ENCODE data around the gene KSR1. TPM values are rescaled to one million over a fixed set of nuclear protein-coding genes. Genes with fewer than 3 reads are reported as not detected.
"Not testable (repeated sequence)": the region's sequence is repeated elsewhere in the genome, so short reads cannot be mapped to it uniquely, and the experiment has no call there.

The KSR1 gene
- total and polyA plus RNA-seq, 11 donors = 6.1 to 31.1 (median 7.5) TPM

- DNase-seq = no peak
- no peaks in the 10 kb centered on the region for H3K27me3 ChIP-seq
- TF ChIP-seq CTCF (IDR thresholded peaks at IDR 0.05) (no peak), POLR2A (IDR thresholded peaks at IDR 0.05) (no peak)
- no peaks in the 10 kb centered on the region for H3K9me3 ChIP-seq
- 87 to 98% (median 96%) methylated on average over 1 of the region's 1 CpG for WGBS, 4 donors
- no peak overlapping the region for H3K27ac ChIP-seq
- H3K36me3 ChIP-seq = peaks cover 0 to 2% (median 0%) of the 10 kb centered on the region in 9 donors
- H3K4me1 ChIP-seq = peaks cover 0 to 65% (median 17%) of the 10 kb centered on the region in 12 donors
- H3K4me3 ChIP-seq = no peak overlapping the region
- ATAC-seq = no peak
- intact Hi-C loops (cut with DNase I) = loop anchor here in 1 of 10 donors (10.0 kb wide), 1 partner anchor 50 kb away; no protein-coding TSS in a partner anchor
These were observed 8.2 kb downstream of the KSR1 start for GRCh38 chr17:27464431-27464830.

GRCh38 chr17:27465875-27466274 is 9.6 kb downstream of the KSR1 start:
- DNase-seq, H3K36me3 ChIP-seq, H3K27me3 ChIP-seq, H3K9me3 ChIP-seq, ATAC-seq, H3K4me3 ChIP-seq: not testable (repeated sequence)
- Histone ChIP-seq H3K4me1 (peaks cover 0 to 58% (median 17%) of the 10 kb centered on the region in 12 donors), H3K27ac (peak overlapping the region in 7 of 12 donors; percentile 8 to 72 (median 49))
- intact Hi-C loops (cut with DNase I) = loop anchor here in 2 of 10 donors (5.0 to 10.0 kb wide), 2 partner anchors 36 to 49 kb away; no protein-coding TSS in a partner anchor
- WGBS, 4 donors = 81 to 98% (median 84%) methylated on average over 2 of the region's 2 CpGs

- no peaks in the 10 kb centered on the region for H3K36me3 ChIP-seq
- peak overlapping the region in 2 of 12 donors; percentile 5 to 10 for H3K4me3 ChIP-seq
- WGBS, 4 donors = 49 to 65% (median 53%) methylated on average over 3 of the region's 3 CpGs
- ATAC-seq (peak in 1 of 4 donors; percentile 22), DNase-seq (no peak)
- H3K27me3 ChIP-seq = no peaks in the 10 kb centered on the region
- H3K4me1 ChIP-seq = peaks cover 0 to 58% (median 17%) of the 10 kb centered on the region in 12 donors
- intact Hi-C loops (cut with DNase I) = loop anchor here in 2 of 10 donors (5.0 to 10.0 kb wide), 2 partner anchors 36 to 48 kb away; no protein-coding TSS in a partner anchor
- no peak for TF ChIP-seq CTCF (IDR thresholded peaks at IDR 0.05)
- no peak for TF ChIP-seq POLR2A (IDR thresholded peaks at IDR 0.05)
- H3K9me3 ChIP-seq = no peaks in the 10 kb centered on the region
- peak overlapping the region in 9 of 12 donors; percentile 8 to 72 (median 55) for H3K27ac ChIP-seq
These were observed 10.1 kb downstream of the KSR1 start for GRCh38 chr17:27466376-27466742.

- peak in 3 of 5 donors; percentile 26 to 35 (median 30) for DNase-seq
- H3K4me1 ChIP-seq = peaks cover 0 to 58% (median 18%) of the 10 kb centered on the region in 12 donors
- 62 to 81% (median 75%) methylated on average over 13 of the region's 13 CpGs for WGBS, 4 donors
- H3K27me3 ChIP-seq = no peaks in the 10 kb centered on the region
- no peaks in the 10 kb centered on the region for H3K9me3 ChIP-seq
- peak overlapping the region in 2 of 12 donors; percentile 5 to 10 for H3K4me3 ChIP-seq
- intact Hi-C loops (cut with DNase I) = loop anchor here in 2 of 10 donors (5.0 to 10.0 kb wide), 2 partner anchors 35 to 48 kb away; no protein-coding TSS in a partner anchor
- H3K36me3 ChIP-seq = no peaks in the 10 kb centered on the region
- TF ChIP-seq CTCF (IDR thresholded peaks at IDR 0.05) (no peak), POLR2A (IDR thresholded peaks at IDR 0.05) (no peak)
- H3K27ac ChIP-seq = peak overlapping the region in 9 of 12 donors; percentile 8 to 72 (median 55)
- ATAC-seq = peak in 2 of 4 donors; percentile 48 to 73
These were observed 10.6 kb downstream of the KSR1 start for GRCh38 chr17:27466743-27467375.
